ENCODE results near the gene DDOST. TPM values are rescaled to one million over a fixed set of nuclear protein-coding genes. Genes with fewer than 3 reads are reported as not detected.

DDOST gene
- total RNA-seq, 4 donors from 2014 or later = 119 to 155 (median 141) TPM

DNA sequence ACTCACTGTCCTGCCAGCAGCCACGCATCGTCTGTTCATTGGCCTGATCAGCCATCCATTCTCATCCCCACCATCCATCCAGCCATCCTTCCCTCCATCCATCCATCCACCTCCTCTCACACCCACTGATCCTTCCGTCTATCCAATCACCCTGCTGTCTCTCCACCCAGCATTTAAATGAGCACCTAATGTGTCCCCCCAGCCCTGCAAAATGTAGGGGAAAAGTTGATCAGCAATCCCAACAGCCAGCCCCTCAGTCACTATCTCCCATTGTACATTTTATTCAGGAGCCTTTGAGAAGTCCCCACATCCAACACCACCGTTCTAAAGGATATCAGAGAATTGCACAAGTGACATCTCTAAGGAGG lies 11.1 kb upstream of the DDOST start:
- ATAC-seq (ENCODE audit: low FRiP score) = no peak

DNA sequence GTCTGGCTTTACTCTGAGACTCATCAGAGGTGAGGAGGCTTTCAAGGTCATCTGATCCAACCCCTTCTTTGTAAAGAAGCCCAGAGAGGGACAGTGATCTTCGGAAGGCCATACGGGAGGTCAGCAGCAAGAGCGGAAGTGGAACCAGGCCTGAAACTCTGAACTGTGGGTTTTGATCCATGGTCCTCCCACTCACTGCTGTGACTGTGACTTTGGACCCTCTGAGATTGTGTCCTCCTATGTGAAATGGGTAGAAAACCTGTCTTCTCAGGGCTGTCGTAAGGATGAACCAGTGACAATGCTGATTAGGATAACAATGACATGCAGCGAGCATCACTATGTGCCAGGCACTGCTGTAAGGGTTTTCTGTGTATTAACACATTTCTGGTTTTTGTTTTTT lies 9.8 kb upstream of the DDOST start:
- DNase-seq (ENCODE audit: low spot score) (no peak), ATAC-seq (ENCODE audit: low FRiP score) (no peak)
- TF ChIP-seq, protein P1, sequence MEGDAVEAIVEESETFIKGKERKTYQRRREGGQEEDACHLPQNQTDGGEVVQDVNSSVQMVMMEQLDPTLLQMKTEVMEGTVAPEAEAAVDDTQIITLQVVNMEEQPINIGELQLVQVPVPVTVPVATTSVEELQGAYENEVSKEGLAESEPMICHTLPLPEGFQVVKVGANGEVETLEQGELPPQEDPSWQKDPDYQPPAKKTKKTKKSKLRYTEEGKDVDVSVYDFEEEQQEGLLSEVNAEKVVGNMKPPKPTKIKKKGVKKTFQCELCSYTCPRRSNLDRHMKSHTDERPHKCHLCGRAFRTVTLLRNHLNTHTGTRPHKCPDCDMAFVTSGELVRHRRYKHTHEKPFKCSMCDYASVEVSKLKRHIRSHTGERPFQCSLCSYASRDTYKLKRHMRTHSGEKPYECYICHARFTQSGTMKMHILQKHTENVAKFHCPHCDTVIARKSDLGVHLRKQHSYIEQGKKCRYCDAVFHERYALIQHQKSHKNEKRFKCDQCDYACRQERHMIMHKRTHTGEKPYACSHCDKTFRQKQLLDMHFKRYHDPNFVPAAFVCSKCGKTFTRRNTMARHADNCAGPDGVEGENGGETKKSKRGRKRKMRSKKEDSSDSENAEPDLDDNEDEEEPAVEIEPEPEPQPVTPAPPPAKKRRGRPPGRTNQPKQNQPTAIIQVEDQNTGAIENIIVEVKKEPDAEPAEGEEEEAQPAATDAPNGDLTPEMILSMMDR (IDR thresholded peaks at IDR 0.05) = no peak

More for the DNA sequence above, 11.1 kb upstream of the DDOST start:
- TF ChIP-seq, protein P1 (IDR thresholded peaks at IDR 0.05) = no peak
- no peak for DNase-seq (ENCODE audit: low spot score)

DNA sequence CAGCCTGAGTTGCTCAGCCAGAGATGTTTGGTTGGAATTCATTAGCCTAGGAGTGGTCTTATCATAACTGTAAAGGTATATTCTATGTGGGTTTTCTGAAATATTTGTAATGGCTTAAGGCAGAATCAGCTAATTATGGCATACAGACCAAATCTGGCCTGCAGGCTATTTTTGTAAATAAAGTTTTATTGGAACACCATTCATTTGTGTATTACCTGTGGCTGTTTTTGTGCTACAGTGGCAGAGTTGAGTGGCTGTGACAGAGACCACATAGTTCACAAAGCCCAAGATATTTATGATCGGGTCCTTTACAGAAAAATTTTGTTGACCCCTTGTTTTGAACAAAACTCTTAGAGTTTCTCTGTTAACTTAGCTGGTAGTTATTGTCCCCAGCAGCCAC lies 7.4 kb upstream of the DDOST start:
- TF ChIP-seq, protein P1 (IDR thresholded peaks at IDR 0.05) = no peak
- no peak for DNase-seq (ENCODE audit: low spot score)
- no peak for ATAC-seq (ENCODE audit: low FRiP score)

DNA sequence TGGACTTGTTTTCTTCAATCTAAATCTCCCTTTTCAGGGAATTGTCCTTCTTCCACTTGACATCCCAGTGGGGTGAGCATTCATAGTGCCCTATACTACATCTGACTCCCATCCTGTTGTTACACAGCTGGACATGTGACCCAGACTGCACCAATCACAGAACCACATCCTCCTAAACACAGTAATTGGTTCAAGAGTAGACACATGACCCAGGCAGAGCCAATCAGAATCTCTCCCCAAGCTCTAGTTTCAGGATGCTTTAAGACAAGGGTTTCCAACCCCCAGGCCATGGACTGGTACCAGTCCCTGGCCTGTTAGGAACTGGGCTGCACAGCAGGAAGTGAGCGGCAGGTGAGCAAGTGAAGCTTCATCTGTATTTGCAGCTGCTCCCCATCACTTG lies 5.6 kb upstream of the DDOST start:
- no peak for ATAC-seq (ENCODE audit: low FRiP score)
- TF ChIP-seq, protein P1 (IDR thresholded peaks at IDR 0.05) = no peak
- no peak for DNase-seq (ENCODE audit: low spot score)

DNA sequence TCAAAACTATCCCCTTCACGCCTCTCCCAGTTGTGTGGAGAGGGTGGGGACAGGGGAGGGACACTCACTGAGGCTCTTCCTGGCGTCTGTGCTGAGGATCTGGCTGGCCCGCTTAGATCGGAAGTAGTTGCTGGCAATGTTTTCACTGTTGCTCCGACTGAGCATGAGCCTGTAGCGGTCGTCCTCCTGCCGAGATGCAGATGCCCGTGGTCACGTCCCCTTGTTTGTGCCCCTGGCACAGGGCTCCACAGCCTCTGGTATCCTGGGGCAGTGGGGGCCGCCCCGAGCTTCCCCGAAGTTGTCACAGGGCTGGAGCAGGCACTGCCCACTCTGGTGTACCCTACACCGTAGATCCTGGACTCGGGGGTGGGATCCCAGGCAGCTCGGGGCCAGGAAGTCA lies 5.0 kb upstream of the DDOST start:
- DNase-seq (ENCODE audit: low spot score) (no peak), ATAC-seq (ENCODE audit: low FRiP score) (no peak)
- TF ChIP-seq, protein P1 (IDR thresholded peaks at IDR 0.05) = no peak

DNA sequence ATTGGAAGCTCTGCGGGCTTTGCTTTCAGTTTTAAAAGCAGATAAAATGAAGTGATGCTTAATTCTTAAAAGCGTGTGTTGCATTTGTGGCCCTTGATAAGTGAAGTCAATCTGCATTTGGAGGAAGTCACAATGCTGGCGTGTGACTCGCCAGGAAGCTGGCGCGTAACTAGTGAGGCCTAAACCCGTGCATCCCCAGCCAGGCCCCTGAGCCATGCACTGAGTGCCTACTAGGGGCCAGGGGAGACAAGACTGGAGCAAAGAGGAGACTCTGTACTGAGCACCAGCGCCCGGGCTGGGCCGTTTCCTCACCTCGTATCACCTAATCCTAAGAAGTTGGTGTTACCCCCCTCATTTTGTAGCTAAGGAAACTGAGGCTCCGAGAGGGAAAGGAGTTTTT lies 4.6 kb upstream of the DDOST start:
- TF ChIP-seq, protein P1 (IDR thresholded peaks at IDR 0.05) = no peak
- no peak for ATAC-seq (ENCODE audit: low FRiP score)
- DNase-seq (ENCODE audit: low spot score) = no peak

DNA sequence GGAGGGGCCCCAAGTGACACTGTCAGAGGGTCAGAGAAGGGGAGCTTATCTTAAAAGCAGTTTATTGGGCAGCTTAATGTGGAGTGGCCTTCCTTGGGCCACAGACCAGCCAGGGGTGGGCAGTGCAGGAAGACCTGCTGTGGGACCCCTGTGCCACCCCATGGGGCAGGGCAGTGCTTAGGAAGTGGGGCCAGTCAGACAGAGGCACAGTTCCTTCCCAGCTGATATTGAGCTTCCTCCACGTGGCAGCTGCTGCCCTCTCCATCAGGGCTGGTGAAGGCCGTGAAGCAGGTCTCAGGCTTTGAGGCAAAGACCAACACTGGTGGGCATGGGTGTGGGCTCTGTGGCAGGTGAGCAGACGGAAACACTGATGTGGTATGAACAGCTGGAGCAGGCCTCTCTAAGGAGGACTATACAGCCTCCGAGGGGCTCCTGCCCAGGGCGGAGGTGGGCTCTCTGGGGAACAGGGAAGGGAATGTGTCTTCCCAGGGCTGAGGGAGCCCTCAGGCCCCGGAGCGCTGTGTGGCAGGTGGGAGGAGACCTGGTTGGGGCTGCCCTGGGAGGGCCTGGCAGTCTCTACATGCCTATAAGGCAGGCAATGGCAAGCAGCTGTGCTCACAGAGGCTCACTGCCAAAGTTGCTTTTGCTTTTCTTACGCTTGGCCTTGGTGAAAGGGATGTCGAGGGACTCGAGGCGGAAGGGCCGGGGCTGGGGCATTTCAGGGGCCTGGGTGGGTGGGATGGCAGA lies 3.0 kb upstream of the DDOST start:
- no peak for ATAC-seq (ENCODE audit: low FRiP score)
- TF ChIP-seq, protein P1 (IDR thresholded peaks at IDR 0.05) = no peak
- DNase-seq (ENCODE audit: low spot score) = no peak

Data from omental fat pad (tissue), 4 donors.